Spleen (tissue), 7 donors: ENCODE measurements around the gene GRK3.

Source experiments
- POLR2A ChIP-seq, 3 donors: fragments of 450-650 bp; IDR thresholded peaks; one replicate each; pipeline ENCODE4 v1.5.1; 2017; ENCODE audit warnings: antibody characterized with exemption in 3 of 3, mild to moderate bottlenecking in 1 of 3
- TF ChIP-seq, protein P1 (sequence below), 11 experiments: fragments of 200-600 bp in 7 of 11; fragments of 450-650 bp in 4 of 11; sonication (generic) in 4 of 11; IDR thresholded peaks in 8 of 11; conservative IDR thresholded peaks in 3 of 11; 1 replicate in 7 of 11; 2 replicates in 4 of 11; pipeline versions ENCODE4 v1.4.0 to v1.8.0; 2016 to 2021; ENCODE audit warnings: antibody characterized with exemption in 11 of 11, inconsistent platforms in 4 of 11, mild to moderate bottlenecking in 1 of 11
- donor health status: DM: no; HTN: no; CAD: no; lungs with moderate emphysema.
- donor health status: DM: no; HTN: no; CAD: no.
- donor health status: DM: no; HTN: no; CAD: no.

DNA sequence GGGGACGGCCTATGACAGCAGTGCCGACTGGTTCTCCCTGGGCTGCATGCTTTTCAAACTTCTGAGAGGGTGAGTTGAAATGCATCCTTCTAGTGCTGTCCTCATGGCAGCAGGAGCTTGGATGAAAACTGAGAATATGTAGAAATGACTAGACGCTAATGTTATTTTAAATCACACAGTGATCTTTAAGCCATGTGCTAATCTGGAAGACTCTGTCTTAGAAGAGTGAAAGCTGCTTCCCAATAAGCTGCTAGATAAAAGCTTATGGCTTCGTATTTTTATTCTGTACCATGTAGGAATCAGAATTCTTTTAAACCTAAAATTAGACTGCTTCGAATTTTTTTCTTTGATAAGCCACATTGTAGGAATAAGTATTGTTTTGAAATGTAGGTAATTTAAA lies 130.7 kb downstream of the GRK3 start:
- TF ChIP-seq, protein P1, sequence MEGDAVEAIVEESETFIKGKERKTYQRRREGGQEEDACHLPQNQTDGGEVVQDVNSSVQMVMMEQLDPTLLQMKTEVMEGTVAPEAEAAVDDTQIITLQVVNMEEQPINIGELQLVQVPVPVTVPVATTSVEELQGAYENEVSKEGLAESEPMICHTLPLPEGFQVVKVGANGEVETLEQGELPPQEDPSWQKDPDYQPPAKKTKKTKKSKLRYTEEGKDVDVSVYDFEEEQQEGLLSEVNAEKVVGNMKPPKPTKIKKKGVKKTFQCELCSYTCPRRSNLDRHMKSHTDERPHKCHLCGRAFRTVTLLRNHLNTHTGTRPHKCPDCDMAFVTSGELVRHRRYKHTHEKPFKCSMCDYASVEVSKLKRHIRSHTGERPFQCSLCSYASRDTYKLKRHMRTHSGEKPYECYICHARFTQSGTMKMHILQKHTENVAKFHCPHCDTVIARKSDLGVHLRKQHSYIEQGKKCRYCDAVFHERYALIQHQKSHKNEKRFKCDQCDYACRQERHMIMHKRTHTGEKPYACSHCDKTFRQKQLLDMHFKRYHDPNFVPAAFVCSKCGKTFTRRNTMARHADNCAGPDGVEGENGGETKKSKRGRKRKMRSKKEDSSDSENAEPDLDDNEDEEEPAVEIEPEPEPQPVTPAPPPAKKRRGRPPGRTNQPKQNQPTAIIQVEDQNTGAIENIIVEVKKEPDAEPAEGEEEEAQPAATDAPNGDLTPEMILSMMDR (IDR thresholded peaks at IDR 0.05 in 8 of 11, conservative IDR thresholded peaks at IDR 0.05 in 3 of 11): no peak
- TF ChIP-seq POLR2A (IDR thresholded peaks at IDR 0.05): no peak
